ENCODE data around the gene OR6K2. TPM values are rescaled to one million over a fixed set of nuclear protein-coding genes. Genes with fewer than 3 reads are reported as not detected.

OR6K2 gene
- total and polyA plus RNA-seq, 2 of the 13 experiments (the other 11 are each of a cell fraction or from before 2014, with no cell fraction given), result not detected

GRCh38 chr1:158674302-158674701 is 26.1 kb downstream of the OR6K2 start (continued):
- TF ChIP-seq AGO1 (IDR thresholded peaks at IDR 0.05; ENCODE audit: low read depth, low read length, poor library complexity, severe bottlenecking) (no peak), SIN3B (IDR thresholded peaks at IDR 0.05; ENCODE audit: low read length) (no peak), STAT5B (CRISPR knock-in tag; IDR thresholded peaks at IDR 0.05) (no peak), ASH2L (IDR thresholded peaks at IDR 0.05; ENCODE audit: insufficient read length, low read depth, low read length) (no peak), JDP2 (CRISPR knock-in tag; IDR thresholded peaks at IDR 0.05; ENCODE audit: borderline replicate concordance) (no peak), ZNF878 (CRISPR knock-in tag; IDR thresholded peaks at IDR 0.05) (no peak), KDM4B (CRISPR knock-in tag; IDR thresholded peaks at IDR 0.05) (no peak), SOX6 (IDR thresholded peaks at IDR 0.05) (no peak), SOX6 (CRISPR knock-in tag; IDR thresholded peaks at IDR 0.05) (no peak), HBP1 (CRISPR knock-in tag; IDR thresholded peaks at IDR 0.05; ENCODE audit: low read depth) (no peak)

GRCh38 chr1:158666037-158666436 is 34.4 kb downstream of the OR6K2 start:
- Histone ChIP-seq H3K9ac (ENCODE audit: insufficient read depth, low read depth, low read length) (no peak overlapping the region), H3K27me3 (ENCODE audit: control insufficient read depth in 1 of 2, insufficient read depth in 2 of 2, low read length in 2 of 2) (no peaks in the 10 kb centered on the region), H3K4me1 (ENCODE audit: insufficient read depth, low read length) (no peaks in the 10 kb centered on the region), H3K4me2 (ENCODE audit: low read depth, low read length) (no peak overlapping the region), H3K27ac (ENCODE audit: extremely low read length, insufficient read depth, low read length) (no peak overlapping the region), H3K9me3 (ENCODE audit: low read length) (peaks cover 13% of the 10 kb centered on the region; the same call in 1 of the 2 replicates), H3K79me2 (ENCODE audit: insufficient read depth, low read length) (no peaks in the 10 kb centered on the region), H3K36me3 (replicated peaks in 1 of 2; ENCODE audit: control insufficient read depth in 1 of 2, insufficient read depth in 2 of 2, low read length in 2 of 2) (no peaks in the 10 kb centered on the region), H3K4me3 (replicated peaks in 1 of 3; ENCODE audit: insufficient read depth in 1 of 3, low read depth in 2 of 3, low read length in 3 of 3) (no peak overlapping the region), H2AFZ (ENCODE audit: low read length) (no peak overlapping the region), H4K20me1 (ENCODE audit: insufficient read depth, low read length) (no peaks in the 10 kb centered on the region)
- BruUV-seq (replicated peaks), result no TSS peak
- POLR2A ChIA-PET, result no interaction called here
- intact Hi-C loops (cut with micrococcal nuclease; ENCODE audit: unreplicated experiment) (no loop called here), in situ Hi-C loops (cut with HindIII; ENCODE audit: extremely low pct_ligation_motif_present, low pct_unique_long_range_greater_than_20kb) (no loop called here)
- DNase-seq (ENCODE audit: low spot score), result no peak
- no peak for ATAC-seq
- 6% methylated on average over 8 of the region's 8 CpGs for WGBS (ENCODE audit: low lambda C conversion rate)
- CTCF ChIA-PET (ENCODE audit: low intra/inter-chr PET ratio, low total read pairs), result no interaction called here
- FAIRE-seq, result no peak
- TF ChIP-seq RCOR2 (CRISPR knock-in tag; IDR thresholded peaks at IDR 0.05) (no peak), HDAC6 (IDR thresholded peaks at IDR 0.05; ENCODE audit: low read depth, low read length) (no peak), MIER2 (CRISPR knock-in tag; IDR thresholded peaks at IDR 0.05) (no peak), ZNF776 (CRISPR knock-in tag; IDR thresholded peaks at IDR 0.05) (no peak), ZNF142 (CRISPR knock-in tag; IDR thresholded peaks at IDR 0.05) (no peak), ZNF816 (CRISPR knock-in tag; IDR thresholded peaks at IDR 0.05; ENCODE audit: borderline replicate concordance) (no peak), POLR2AphosphoS2 (IDR thresholded peaks at IDR 0.05; ENCODE audit: low read depth, low read length) (no peak), ZNF30 (CRISPR knock-in tag; IDR thresholded peaks at IDR 0.05) (no peak), HOXA9 (CRISPR knock-in tag; IDR thresholded peaks at IDR 0.05; ENCODE audit: borderline replicate concordance) (no peak)
